Suprapubic skin (tissue), 3 donors: ENCODE measurements around the gene SLC5A12.

Source experiments
- CTCF ChIP-seq, 2 donors: fragments of 200-600 bp in 1 of 2; fragments of 450-650 bp in 1 of 2; sonication (generic) in 1 of 2; IDR thresholded peaks; one replicate each; pipeline ENCODE4 v1.5.1; 2016 to 2019; ENCODE audit warnings: antibody characterized with exemption in 2 of 2, mild to moderate bottlenecking in 1 of 2, moderate library complexity in 1 of 2
- POLR2A ChIP-seq, 2 donors: fragments of 450-650 bp; IDR thresholded peaks; one replicate each; pipeline ENCODE4 v1.6.1; 2017; ENCODE audit warnings: antibody characterized with exemption in 2 of 2, mild to moderate bottlenecking in 2 of 2, moderate library complexity in 2 of 2

DNA sequence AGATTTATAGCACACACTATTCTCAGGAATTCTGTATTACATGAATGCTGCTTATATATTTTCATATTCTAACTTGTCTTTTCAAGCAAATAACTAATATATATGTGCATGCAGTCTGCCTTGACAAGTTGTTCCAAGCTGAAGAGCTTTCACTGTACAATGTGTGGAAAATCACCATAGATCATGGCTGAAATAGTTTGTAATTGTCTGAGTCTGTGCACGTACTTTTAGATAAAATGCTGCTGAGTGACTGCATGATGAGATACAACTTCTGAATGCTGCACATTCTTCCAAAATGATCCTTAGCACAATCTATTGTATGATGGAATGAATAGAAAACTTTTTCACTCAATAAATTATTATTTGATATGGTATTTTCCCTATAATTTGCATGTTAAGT lies 58.9 kb downstream of the SLC5A12 start:
- TF ChIP-seq CTCF (IDR thresholded peaks at IDR 0.05) (no peak), POLR2A (IDR thresholded peaks at IDR 0.05) (no peak)
